AG04450 (cell line): ENCODE data around the gene DNAJC5. TPM values are rescaled to one million over a fixed set of nuclear protein-coding genes. Genes with fewer than 3 reads are reported as not detected.

Experiments
- CTCF ChIA-PET: fragments of 300-600, 350-600 bp; formaldehyde crosslinking; extraction: SDS; loops from one replicate; lab custom pipeline; 2022; ENCODE audit warnings: antibody characterized with exemption, inconsistent platforms; lab: Charles Lee
- POLR2A ChIA-PET: fragments of 350-600 bp; formaldehyde crosslinking; extraction: SDS; loops from one replicate; lab custom pipeline; 2021; ENCODE audit warnings: antibody characterized with exemption, inconsistent platforms; lab: Yijun Ruan, JAX
- DNase-seq: peaks from one replicate; pipeline ENCODE4 v3.0.0-alpha.2; 2011; ENCODE audit warnings: low read depth, low spot score
- H3K27ac ChIP-seq: one replicate; pipeline ENCODE4 v1.5.1; 2012; ENCODE audit warnings: low read depth, low read length, control low read depth
- H3K27me3 ChIP-seq: one replicate; pipeline ENCODE4 v1.6.0; 2012; ENCODE audit warnings: low read length; ENCODE audit not compliant: control insufficient read depth, insufficient read depth
- H3K4me3 ChIP-seq: 2 replicates; pipeline ENCODE4 v1.5.1; 2011; ENCODE audit warnings: mild to moderate bottlenecking, low read depth, low read length, control low read depth
- H3K9me3 ChIP-seq: 2 replicates; pipeline ENCODE4 v1.5.1; 2012; ENCODE audit warnings: low read length; ENCODE audit not compliant: control insufficient read depth, insufficient read depth
- polyA plus RNA-seq: library from polyadenylated mRNA; depleted of rRNA; stranded (reverse); fragments of >200 nt; gene quantifications from 2 replicates; pipeline ENCODE4 v1.2.3, GENCODE V29; 2011
- TF ChIP-seq, protein P1 (sequence below): IDR thresholded peaks from 2 replicates; pipeline ENCODE4 v1.5.1; 2011; ENCODE audit warnings: low read depth, low read length, control low read depth, inconsistent platforms

Gene DNAJC5
- polyA plus RNA-seq, 1 experiment, result 36.7 TPM

DNA sequence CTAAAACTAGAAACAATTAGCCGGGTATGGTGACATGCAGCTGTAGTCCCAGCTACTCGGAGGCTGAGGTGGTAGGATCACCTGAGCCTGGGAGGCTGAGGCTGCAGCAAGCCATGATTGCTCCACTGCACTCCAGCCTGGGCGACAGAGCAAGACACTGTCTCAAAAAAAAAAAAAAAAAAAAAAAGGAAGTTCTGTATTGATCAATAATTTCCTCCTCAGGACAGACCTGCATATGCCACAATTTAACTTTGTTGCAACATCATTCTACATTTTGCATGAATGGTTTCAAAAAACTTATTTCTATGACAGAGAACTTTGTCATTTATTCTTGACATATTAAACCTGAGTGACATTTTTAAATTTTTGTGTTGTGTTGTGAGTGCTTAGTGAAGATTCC is 5.5 kb downstream of the DNAJC5 start:
- POLR2A ChIA-PET, result no interaction called here
- DNase-seq, result no peak
- H3K27ac ChIP-seq, result no peak overlapping the region
- H3K4me3 ChIP-seq, result no peak overlapping the region
- TF ChIP-seq, protein P1, sequence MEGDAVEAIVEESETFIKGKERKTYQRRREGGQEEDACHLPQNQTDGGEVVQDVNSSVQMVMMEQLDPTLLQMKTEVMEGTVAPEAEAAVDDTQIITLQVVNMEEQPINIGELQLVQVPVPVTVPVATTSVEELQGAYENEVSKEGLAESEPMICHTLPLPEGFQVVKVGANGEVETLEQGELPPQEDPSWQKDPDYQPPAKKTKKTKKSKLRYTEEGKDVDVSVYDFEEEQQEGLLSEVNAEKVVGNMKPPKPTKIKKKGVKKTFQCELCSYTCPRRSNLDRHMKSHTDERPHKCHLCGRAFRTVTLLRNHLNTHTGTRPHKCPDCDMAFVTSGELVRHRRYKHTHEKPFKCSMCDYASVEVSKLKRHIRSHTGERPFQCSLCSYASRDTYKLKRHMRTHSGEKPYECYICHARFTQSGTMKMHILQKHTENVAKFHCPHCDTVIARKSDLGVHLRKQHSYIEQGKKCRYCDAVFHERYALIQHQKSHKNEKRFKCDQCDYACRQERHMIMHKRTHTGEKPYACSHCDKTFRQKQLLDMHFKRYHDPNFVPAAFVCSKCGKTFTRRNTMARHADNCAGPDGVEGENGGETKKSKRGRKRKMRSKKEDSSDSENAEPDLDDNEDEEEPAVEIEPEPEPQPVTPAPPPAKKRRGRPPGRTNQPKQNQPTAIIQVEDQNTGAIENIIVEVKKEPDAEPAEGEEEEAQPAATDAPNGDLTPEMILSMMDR, result no peak
- CTCF ChIA-PET, result no interaction called here
- H3K9me3 ChIP-seq, result no peaks in the 10 kb centered on the region
- H3K27me3 ChIP-seq, result no peaks in the 10 kb centered on the region

DNA sequence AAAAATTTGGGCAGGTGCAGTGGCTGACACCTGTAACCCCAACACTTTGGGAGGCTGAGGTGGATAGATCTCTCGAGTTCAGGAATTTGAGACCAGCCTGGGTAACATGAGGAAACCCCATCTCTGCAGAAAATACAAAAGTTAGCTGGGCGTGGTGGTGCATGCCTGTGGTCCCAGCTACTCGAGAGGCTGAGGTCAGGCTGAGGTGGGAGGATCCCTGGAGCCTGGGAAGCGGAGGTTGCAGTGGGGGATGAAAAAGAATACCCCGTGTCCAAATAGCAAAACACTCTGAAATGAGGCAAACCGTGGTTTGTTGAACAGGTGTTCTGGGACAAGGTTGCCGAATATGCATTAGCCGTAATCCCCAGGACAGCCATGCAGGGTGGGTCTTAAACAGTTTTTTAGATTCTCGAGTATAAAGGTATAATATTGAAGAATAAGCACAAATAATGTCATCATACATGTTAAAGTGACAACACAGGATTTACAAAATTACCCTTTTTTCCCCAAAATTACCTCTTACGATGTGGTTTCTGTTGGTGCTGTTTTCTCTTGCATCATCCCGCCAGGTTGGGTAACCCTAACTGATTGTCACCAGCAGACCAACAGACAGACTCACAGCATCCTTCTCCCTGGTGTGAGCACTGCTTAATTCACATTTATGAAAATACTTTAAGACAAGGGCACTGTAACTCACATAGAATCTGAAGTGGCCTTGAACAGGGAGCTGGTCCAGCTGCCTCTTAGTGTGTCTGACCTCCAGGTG is 9.1 kb downstream of the DNAJC5 start:
- Histone ChIP-seq H3K27ac (peak overlapping the region; percentile 31), H3K4me3 (no peak overlapping the region), H3K9me3 (no peaks in the 10 kb centered on the region), H3K27me3 (no peaks in the 10 kb centered on the region)
- POLR2A ChIA-PET, result no interaction called here
- CTCF ChIA-PET, result no interaction called here
- TF ChIP-seq, protein P1, result no peak
- no peak for DNase-seq

DNA sequence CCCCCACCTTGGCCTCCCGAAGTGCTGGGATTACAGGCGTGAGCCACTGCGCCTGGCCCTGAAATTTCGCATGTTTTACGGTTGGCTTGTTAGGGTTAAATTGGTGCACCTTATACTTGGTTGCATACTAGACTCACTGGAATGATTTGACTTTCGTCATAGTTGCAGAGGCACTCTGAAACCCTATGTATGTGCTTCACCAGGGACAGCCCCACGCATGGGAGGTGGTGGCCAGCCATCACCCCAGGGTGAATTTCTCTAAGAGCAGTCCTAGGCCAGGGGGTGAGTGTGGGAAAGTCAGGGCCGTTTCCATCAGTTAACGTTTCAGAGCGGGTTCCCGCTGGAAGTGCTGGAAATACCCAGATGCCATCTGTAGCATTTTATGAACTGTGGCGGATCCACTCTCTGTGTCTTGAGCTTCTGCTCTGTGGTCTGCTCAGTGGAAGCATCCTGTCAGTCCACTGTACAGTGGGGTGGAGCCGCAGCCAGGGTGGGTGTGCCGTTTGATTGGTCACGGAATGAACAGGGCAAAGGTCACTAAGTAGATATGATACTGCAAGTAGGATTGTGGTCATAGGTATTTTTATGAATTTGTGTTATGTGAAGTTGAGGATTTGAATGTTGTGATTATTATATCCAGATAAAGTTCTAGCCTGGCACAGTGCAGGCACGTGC is 13.2 kb downstream of the DNAJC5 start:
- CTCF ChIA-PET, result no interaction called here
- no peak overlapping the region for H3K4me3 ChIP-seq
- H3K27ac ChIP-seq, result no peak overlapping the region
- POLR2A ChIA-PET, result no interaction called here
- TF ChIP-seq, protein P1, result no peak
- H3K9me3 ChIP-seq, result no peaks in the 10 kb centered on the region
- no peak for DNase-seq
- H3K27me3 ChIP-seq, result no peaks in the 10 kb centered on the region

DNA sequence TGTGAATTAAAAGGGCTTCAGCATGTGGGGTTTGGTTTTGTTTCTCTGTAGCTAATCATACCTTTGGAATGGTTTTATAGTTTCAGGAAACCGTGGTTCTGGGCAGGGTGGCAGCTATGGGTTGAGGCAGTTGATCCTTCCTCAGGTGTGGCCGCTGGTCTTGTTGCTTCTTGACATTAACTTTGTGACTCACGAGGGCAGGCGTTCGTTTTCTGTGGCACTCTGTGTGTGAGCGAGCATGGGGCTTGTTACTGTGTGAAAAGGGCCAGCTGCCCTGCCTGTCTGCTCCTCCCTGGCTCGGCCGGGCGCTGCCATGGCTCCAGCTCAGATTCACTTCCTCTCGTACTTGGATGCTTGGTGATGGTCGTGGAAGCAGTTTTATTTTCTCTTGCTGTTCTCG is 16.2 kb downstream of the DNAJC5 start:
- ChIA-PET POLR2A (no interaction called here), CTCF (no interaction called here)
- no peak overlapping the region for H3K27ac ChIP-seq
- TF ChIP-seq, protein P1, result no peak
- H3K4me3 ChIP-seq, result no peak overlapping the region
- H3K9me3 ChIP-seq, result peaks cover 7% of the 10 kb centered on the region; the same call in 1 of the 2 replicates
- no peaks in the 10 kb centered on the region for H3K27me3 ChIP-seq
- no peak for DNase-seq

DNA sequence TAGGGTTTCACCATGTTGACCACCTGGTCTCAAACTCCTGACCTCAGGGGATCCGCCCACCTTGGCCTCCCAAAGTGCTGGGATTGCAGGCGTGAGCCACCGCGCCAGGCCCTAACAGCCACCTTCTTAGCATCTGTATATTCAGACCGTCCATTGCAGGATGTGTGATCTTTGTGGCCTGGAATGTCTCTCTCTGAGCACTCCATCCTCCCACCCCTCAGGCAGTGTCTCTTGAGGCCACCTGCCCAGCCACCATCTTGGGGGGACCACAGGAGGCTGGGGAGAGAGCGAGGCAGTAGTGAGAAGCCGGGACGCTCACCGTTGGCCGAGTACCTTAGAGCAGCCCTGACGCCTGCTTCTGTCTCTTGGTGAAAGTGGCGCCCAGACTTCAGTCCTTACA is 18.8 kb downstream of the DNAJC5 start:
- TF ChIP-seq, protein P1, result no peak
- ChIA-PET POLR2A (no interaction called here), CTCF (no interaction called here)
- Histone ChIP-seq H3K27ac (no peak overlapping the region), H3K4me3 (no peak overlapping the region), H3K9me3 (peaks cover 9% of the 10 kb centered on the region; the same call in 1 of the 2 replicates), H3K27me3 (no peaks in the 10 kb centered on the region)
- DNase-seq, result no peak
